ENCODE results near the gene CPXCR1. TPM values are rescaled to one million over a fixed set of nuclear protein-coding genes. Genes with fewer than 3 reads are reported as not detected.
"Not testable (repeated sequence)": the region's sequence is repeated elsewhere in the genome, so short reads cannot be mapped to it uniquely, and the experiment has no call there.

The CPXCR1 gene
- total RNA-seq (not detected), polyA plus RNA-seq (not detected)

GRCh38 chrX:88746925-88747324 lies at the start of gene CPXCR1:
CPXCR1 (plus strand) TSS chrX:88747225; CDS start chrX:88753415, 6,190 bp downstream.
- ATAC-seq, result no peak
- H3K9me3 ChIP-seq, result no peaks in the 10 kb centered on the region
- DNase-seq, result no peak
- no peak for FAIRE-seq
- WGBS, 2 donors, result 37% methylated on average over 3 of the region's 3 CpGs
- H3K36me3 ChIP-seq, result no peaks in the 10 kb centered on the region
- TF ChIP-seq CTCF (IDR thresholded peaks at IDR 0.05), result no peak
- H3K4me3 ChIP-seq, result no peak within 1 kb of the TSS
- H3K27ac ChIP-seq, result no peak within 1 kb of the TSS
- intact Hi-C loops (cut with DNase I), result no loop called here
- H3K27me3 ChIP-seq, result peaks cover 0 to 3% (median 0%) of the 10 kb centered on the region in 4 donors
- H3K4me1 ChIP-seq, result no peaks in the 10 kb centered on the region

- H3K9me3 ChIP-seq, result no peaks in the 10 kb centered on the region
- ATAC-seq (no peak), FAIRE-seq (no peak), DNase-seq (no peak)
- H3K27me3 ChIP-seq, result peaks cover 0 to 5% (median 0%) of the 10 kb centered on the region in 4 donors
- 40 to 42% methylated on average over 4 of the region's 4 CpGs for WGBS, 2 donors
- intact Hi-C loops (cut with DNase I), result no loop called here
- no peaks in the 10 kb centered on the region for H3K4me1 ChIP-seq
- H3K4me3 ChIP-seq, result no peak overlapping the region
- H3K36me3 ChIP-seq, result no peaks in the 10 kb centered on the region
- no peak for TF ChIP-seq CTCF (IDR thresholded peaks at IDR 0.05)
- no peak overlapping the region for H3K27ac ChIP-seq
These were observed 11.2 kb upstream of the CPXCR1 start for GRCh38 chrX:88735835-88736234.

GRCh38 chrX:88746215-88746614 lies 810 bp upstream of the CPXCR1 start:
- ATAC-seq; H3K27ac ChIP-seq; H3K4me3 ChIP-seq; H3K27me3 ChIP-seq; intact Hi-C loops (cut with DNase I); H3K36me3 ChIP-seq; H3K9me3 ChIP-seq; FAIRE-seq; H3K4me1 ChIP-seq: not testable (repeated sequence)
- peak in 1 of 6 donors; percentile 41 for DNase-seq
- 89 to 97% methylated on average over 11 of the region's 11 CpGs for WGBS, 2 donors

GRCh38 chrX:88752339-88752738 lies 5.3 kb downstream of the CPXCR1 start:
- FAIRE-seq; H3K4me1 ChIP-seq; H3K4me3 ChIP-seq; ATAC-seq; H3K27me3 ChIP-seq; DNase-seq; H3K9me3 ChIP-seq; intact Hi-C loops (cut with DNase I); H3K27ac ChIP-seq; H3K36me3 ChIP-seq: not testable (repeated sequence)
- 83 to 85% methylated on average over 5 of the region's 5 CpGs for WGBS, 2 donors

GRCh38 chrX:88789825-88790224 lies 42.8 kb downstream of the CPXCR1 start:
- Histone ChIP-seq H3K36me3 (no peaks in the 10 kb centered on the region), H3K9me3 (no peaks in the 10 kb centered on the region)

More at GRCh38 chrX:88789825-88790224, 42.8 kb downstream of the CPXCR1 start:
- Histone ChIP-seq H3K4me3 (no peak overlapping the region), H3K4me1 (no peaks in the 10 kb centered on the region), H3K27me3 (peaks cover 0 to 7% (median 0%) of the 10 kb centered on the region in 4 donors), H3K27ac (no peak overlapping the region)
- no peak for FAIRE-seq
- DNase-seq, result no peak
- 59 to 64% methylated on average over 4 of the region's 4 CpGs for WGBS, 2 donors
- intact Hi-C loops (cut with DNase I), result no loop called here
- TF ChIP-seq CTCF (IDR thresholded peaks at IDR 0.05), result no peak
- no peak for ATAC-seq

Data from pancreas (tissue), 10 donors.